Measurements from ENCODE around the gene SPEF2.
"Not testable (repeated sequence)": the region's sequence is repeated elsewhere in the genome, so short reads cannot be mapped to it uniquely, and the experiment has no call there.

The SPEF2 gene

GRCh38 chr5:35651002-35651756, 33.5 kb downstream of the SPEF2 start:
- peak; percentile 81 for DNase-seq (ENCODE audit: low spot score)

DNA sequence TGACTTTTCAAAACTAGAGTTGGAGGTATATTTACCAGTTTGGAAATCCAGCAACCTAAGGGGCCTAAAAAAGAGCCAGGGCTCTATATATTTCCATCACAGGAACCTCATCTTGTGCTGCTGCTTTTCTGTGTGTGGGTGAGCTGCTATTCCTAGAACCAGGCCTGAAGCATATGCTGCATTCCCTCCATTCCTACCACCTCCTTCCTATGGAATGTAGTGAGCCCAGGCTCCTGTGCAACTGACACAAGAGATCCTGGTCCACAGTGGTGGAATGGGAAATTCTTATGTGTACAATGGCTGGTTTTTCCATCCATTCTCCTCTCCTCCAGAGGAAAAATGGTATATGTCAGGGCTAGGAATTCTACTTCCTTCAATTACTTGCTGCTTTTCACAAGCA, 39.1 kb downstream of the SPEF2 start:
- DNase-seq (ENCODE audit: low spot score) = no peak

- DNase-seq (ENCODE audit: low spot score) = peak; percentile 13
Observed at GRCh38 chr5:35657877-35658276, 40.2 kb downstream of the SPEF2 start.

GRCh38 chr5:35659556-35659955, 41.9 kb downstream of the SPEF2 start:
- no peak for DNase-seq (ENCODE audit: low spot score)

GRCh38 chr5:35660451-35660850, 42.8 kb downstream of the SPEF2 start:
- no peak for DNase-seq (ENCODE audit: low spot score)

DNA sequence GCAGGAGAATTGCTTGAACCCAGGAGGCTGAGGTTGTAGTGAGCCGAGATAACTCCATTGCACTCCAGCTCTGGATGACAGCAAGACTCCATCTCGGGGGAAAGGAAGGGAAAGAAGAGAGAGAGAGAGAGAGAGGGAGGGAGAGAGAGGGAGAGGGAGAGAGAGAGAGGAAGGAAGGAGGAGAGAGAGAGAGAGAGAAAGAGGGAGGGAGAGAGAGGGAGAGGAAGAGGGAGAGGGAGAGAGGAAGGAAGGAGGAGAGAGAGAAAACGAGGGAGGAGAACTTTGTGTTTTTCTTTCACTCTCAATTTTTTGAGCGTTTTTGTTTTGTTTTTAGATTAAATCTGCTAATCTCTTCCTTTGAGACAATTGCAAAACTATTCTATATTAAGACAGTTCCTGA, 46.9 kb downstream of the SPEF2 start:
- no peak for DNase-seq (ENCODE audit: low spot score)

- DNase-seq (ENCODE audit: low spot score) = no peak
Observed at GRCh38 chr5:35665096-35665495, 47.4 kb downstream of the SPEF2 start.

DNA sequence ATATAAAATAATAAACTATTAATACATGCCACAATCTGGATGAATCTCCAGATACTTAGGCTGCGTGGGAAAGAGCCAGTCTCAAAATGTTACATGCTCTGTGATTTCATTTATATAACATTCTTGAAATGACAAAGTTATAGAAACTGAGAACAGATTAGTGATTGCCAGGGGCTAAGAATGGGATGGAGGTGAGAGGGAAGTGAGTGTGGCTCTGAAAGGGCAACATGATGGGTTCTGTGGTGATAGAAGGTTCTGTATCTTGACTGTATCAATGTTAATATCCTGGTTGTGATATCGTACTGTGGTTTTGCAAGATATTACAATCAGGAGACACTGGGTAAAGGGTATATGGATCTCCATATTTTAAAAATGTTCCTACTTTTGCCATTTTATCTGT, 50.7 kb downstream of the SPEF2 start:
- no peak for DNase-seq (ENCODE audit: low spot score)

DNA sequence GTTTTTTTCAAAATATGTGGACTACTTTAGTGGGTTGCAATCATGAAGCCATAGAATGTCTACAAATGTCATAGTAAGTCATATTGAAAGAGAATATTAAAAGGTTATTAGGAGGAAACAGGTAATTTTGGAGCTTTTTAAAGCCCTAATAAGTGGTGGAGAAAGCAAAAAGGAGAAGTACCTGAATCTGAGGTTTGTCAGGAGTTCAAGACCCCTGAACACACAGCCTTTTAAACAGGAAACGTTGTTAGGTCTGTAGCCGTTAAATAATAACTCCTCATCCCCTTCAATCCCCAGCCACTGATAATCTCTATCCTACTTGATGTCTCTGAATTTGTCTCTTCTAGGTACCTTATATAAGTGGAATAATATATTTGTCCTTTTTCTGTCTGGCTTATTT, 51.1 kb downstream of the SPEF2 start:
- DNase-seq (ENCODE audit: low spot score) = no peak

DNA sequence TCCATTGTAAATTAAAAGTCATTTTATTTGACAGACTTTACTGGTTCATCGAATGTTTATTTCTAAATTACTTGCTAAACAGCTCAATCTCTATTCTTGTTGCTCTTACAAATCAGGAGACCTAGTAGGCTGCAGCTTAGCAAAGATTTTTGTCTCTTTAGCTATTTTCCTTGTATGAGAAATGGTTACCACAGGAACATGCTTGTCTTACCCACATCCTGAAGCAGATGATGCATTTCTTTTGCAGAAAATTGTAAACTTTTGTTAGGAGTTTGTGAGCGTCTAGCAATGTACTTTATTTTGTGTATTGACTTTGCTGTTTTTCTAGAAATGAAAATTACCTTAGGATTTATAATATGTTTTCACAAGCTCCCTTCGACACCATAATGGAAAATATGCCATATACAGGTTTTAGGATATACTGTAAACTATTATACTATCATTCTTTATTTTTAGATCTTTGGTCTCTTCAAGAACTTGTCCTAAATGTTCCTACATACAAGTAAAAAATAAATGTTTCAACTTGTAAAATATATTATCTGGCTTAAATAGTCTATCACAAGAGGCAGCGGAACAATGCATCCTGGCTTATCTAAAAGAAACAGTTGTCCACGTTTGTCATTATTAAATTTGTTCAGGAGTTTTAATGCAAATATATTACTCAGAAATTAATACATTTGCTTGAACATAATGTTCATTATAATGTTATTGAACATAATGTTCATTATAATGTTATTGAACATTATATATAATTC, 54.1 kb downstream of the SPEF2 start:
- peak; percentile 60 for DNase-seq (ENCODE audit: low spot score)

DNA sequence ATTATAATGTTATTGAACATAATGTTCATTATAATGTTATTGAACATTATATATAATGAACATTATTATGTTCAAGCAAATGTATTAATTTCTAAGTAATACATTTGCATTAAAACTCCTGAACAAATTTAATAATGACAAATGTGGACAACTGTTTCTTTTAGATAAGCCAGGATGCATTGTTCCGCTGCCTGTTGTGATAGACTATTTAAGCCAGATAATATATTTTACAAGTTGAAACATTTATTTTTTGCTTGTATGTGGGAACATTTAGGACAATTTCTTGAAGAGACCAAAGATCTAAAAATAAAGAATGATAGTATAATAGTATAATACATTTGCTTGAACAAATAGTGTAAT, 54.6 kb downstream of the SPEF2 start:
- not testable (repeated sequence) for DNase-seq (ENCODE audit: low spot score)

GRCh38 chr5:35672995-35673394, 55.3 kb downstream of the SPEF2 start:
- peak; percentile 45 for DNase-seq (ENCODE audit: low spot score)

- no peak for DNase-seq (ENCODE audit: low spot score)
Observed at GRCh38 chr5:35674049-35674448, 56.4 kb downstream of the SPEF2 start.

DNA sequence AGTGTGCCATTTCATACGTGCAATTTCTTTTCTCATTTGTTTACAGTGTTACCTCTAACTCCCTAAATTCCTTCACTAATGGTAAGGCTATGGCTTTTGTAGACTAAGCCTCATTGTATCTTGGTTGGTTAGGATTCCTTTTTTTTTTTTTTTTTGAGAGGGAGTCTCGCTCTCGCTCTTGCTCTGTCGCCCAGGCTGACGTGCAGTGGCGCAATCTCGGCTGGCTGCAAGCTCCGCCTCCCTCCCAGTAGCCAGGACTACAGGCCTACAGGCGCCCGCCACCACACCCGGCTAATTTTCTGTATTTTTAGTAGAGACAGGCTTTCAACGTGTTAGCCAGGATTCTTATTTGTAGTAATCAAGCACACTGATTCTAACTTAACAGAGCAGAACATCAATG, 57.7 kb downstream of the SPEF2 start:
- DNase-seq (ENCODE audit: low spot score) = no peak

GRCh38 chr5:35677878-35678277, 60.2 kb downstream of the SPEF2 start:
- no peak for DNase-seq (ENCODE audit: low spot score)

GRCh38 chr5:35678661-35679060, 61.0 kb downstream of the SPEF2 start:
- no peak for DNase-seq (ENCODE audit: low spot score)

DNA sequence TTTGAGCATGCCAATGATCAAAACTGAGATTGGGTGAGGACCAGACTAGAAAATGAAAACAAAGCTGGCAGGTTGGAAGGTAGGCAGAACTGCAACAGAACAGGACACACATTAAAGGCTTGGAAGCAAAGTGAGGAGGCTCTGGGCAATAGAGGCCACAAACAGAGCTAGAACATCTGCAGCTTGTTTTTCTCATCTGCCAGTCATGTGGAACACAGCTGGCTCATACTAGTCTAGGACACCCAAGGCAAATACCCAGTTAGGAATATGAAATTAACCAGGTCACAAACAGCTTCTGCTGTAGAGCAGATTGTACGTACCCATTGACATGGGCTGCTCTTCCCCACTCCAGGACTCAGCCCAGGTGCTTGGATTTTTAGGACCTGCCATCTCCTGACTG, 61.7 kb downstream of the SPEF2 start:
- no peak for DNase-seq (ENCODE audit: low spot score)

DNA sequence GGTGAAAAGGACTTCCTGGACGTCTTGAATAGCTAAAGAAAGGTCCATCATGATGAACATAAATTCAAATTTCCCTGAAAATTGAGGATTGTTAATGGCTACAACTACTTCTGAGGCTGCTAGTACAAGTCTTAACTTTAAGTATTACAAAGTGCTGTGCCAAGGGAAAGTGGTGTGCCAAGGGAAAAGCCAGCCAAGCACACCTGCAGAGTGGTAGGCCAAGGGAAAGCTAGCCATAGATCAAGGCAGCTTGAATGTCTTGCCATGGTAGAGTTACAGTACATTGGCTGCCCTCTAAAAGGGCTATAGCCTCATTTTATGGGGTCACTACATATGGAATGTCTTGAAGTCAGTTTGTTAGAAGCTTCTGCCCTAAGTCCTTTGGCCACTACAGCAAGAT, 64.2 kb downstream of the SPEF2 start:
- DNase-seq (ENCODE audit: low spot score) = no peak

DNA sequence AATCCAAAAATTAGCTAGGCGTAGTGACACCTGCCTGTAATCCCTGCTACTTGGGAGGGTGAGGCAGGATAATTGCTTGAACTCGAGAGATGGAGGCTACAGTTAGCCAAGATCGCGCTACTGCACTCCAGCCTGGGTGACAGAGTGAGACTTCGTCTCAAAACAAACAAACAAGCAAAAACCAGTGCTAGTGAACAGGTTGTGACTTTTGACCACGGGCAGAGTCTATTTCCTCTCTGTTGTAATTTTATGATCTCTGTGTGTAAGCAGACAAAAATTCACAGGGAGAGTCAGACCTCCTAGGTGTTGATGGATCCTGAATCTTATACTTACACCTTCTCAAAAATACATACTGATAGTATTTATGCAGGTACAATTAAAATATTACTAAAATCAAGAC, 65.8 kb downstream of the SPEF2 start:
- no peak for DNase-seq (ENCODE audit: low spot score)

DNA sequence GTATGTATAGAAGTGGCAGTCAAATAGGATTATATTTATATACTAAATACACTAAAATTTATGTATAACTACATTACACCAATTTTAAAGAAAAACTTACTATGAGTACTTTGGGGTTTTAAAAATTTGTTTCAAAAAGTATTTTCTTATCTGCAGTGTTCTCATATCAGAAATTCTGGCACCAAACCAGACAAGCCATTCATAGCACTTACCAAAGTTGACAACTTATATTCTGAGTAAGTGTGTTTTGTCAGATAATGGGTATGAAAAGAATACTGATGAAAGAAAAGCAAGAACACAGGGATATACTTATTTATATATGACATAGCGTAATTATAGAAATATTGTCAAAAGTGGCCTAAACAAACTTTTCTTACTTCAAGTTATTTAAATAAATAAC, 67.5 kb downstream of the SPEF2 start:
- no peak for DNase-seq (ENCODE audit: low spot score)

DNA sequence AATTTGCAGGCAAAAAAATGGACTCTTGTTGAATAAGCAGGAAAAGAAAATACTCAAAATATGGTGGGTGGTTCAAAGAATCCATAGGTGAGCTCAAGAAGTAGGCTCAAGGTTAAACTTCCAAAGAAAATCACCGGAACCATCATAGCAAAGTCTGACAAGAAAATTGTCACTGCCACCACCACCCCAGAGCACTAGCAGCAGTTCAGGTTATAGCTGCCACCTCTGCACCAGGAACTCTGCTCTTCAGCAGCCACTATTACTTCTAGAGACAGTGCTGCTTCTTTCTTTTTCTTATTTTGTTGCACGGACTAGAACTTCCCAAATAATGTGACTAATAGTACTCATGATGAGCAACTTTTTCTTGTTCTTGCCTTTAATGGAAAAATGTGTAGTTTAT, 70.3 kb downstream of the SPEF2 start:
- no peak for DNase-seq (ENCODE audit: low spot score)

DNA sequence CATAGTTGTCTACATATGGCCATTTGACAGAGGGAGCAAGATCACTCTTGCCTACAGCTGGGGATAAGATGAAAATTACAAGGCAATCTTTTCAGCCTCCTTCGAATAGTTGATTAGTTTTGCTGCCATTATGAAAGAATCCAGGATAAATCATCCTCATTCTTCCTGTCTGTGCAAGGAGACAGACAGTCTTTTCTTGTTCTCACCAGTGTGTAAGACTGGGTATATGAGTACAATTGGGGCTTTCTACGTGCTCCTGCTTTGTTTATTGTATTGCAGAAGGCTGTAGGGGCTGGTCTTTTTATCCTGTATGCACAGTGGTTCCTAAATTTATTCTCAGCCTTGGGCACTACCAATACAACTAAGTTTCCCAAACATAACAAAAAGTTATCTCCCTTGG, 76.8 kb downstream of the SPEF2 start:
- DNase-seq (ENCODE audit: low spot score) = no peak

DNA sequence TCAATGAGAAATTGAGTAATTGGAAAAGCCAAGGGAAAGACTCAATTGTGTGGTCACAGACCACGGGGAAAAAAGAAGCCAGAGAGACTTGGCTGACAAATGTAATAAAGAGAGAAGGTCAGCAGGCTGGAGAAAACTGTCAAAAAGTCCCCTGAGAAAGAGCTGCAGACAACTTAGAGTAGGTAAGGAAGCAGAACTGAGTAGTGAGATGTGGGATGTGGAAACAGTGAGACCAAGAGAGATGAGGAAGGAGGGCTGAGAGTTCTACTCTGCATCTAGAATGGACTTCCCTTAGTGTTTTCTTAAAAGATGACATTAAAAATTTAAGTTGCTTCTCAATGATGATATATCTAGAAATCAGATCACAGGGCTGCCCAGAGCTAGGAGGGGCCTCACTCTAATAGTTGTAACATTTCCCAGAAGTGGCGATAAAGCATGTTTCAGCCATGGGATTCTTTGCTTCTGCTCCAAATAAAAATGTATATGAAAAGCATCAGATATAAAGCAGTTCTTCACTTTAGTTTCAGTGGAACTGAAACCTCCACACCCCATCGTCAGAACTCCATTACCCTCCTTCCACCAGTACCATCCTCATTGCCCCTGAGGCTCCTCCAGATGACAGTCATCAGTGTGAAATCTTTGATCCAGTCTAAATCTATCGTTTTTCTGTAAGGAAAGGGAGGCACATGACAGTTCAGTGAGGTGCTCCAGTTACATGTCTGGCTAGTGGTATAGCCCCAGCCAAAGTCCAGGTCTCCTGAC, 80.6 kb downstream of the SPEF2 start:
- no peak for DNase-seq (ENCODE audit: low spot score)

Measured in CD4-positive, alpha-beta T cell treated with Interleukin-2 at 100 ng/mL for 4 hours (primary cell).